Prostate gland (tissue), 2 donors: ENCODE results near the gene MYO5B. TPM values are rescaled to one million over a fixed set of nuclear protein-coding genes. Genes with fewer than 3 reads are reported as not detected.

Experiments used
- DNase-seq: peaks from one replicate; pipeline ENCODE4 v3.0.0-alpha.2; 2019; ENCODE audit warnings: low spot score
- H3K27ac ChIP-seq, 2 donors: fragments of 200-600 bp; sonication (generic); 2 replicates each; pipeline ENCODE4 v1.5.1; 2017 to 2019
- H3K27me3 ChIP-seq: fragments of 200-600 bp; sonication (generic); replicated peaks from 2 replicates; pipeline ENCODE4 v1.5.1; 2019; ENCODE audit not compliant: insufficient read depth
- H3K36me3 ChIP-seq, 2 donors: fragments of 200-600 bp; sonication (generic); 1 replicate in 1 of 2; 2 replicates in 1 of 2; pipeline versions ENCODE4 v1.5.1 to v1.8.1; 2017 to 2019
- H3K4me1 ChIP-seq: fragments of 200-600 bp; sonication (generic); replicated peaks from 2 replicates; pipeline ENCODE4 v1.5.1; 2019
- H3K4me3 ChIP-seq, 2 donors: fragments of 200-600 bp; sonication (generic); 2 replicates each; pipeline ENCODE4 v1.5.1; 2017 to 2019
- H3K9me3 ChIP-seq: fragments of 200-600 bp; sonication (generic); 2 replicates; pipeline ENCODE4 v1.5.1; 2017
- POLR2A ChIP-seq: fragments of 450-650 bp; IDR thresholded peaks from one replicate; pipeline ENCODE4 v1.6.1; 2016; ENCODE audit warnings: antibody characterized with exemption, mild to moderate bottlenecking
- POLR2AphosphoS5 ChIP-seq: sonication (generic); formaldehyde crosslinking; IDR thresholded peaks from one replicate; pipeline ENCODE4 v1.6.1; 2017; ENCODE audit warnings: antibody characterized with exemption
- WGBS: methylation state at CpG from one replicate; pipeline ENCODE4 v1.1.5; 2018; 5-methylcytosine and 5-hydroxymethylcytosine counted together
- intact Hi-C: fragments of 100-400 bp; cut with DNase I; formaldehyde crosslinking; loops from one replicate; pipeline ENCODE4 v1.14.2; 2022
- total RNA-seq, 2 donors: library from RNA; depleted of rRNA; stranded (reverse); fragments of >200 nt; gene quantifications; one replicate each; pipeline ENCODE4 v1.1.0, GENCODE V29; 2016
- TF ChIP-seq, protein P1 (sequence below), 4 experiments: fragments of 200-600 bp in 2 of 4; fragments of 450-650 bp in 2 of 4; sonication (generic) in 2 of 4; IDR thresholded peaks; 1 replicate in 3 of 4; 2 replicates in 1 of 4; pipeline ENCODE4 v1.5.1; 2016 to 2019; ENCODE audit warnings: antibody characterized with exemption in 4 of 4, mild to moderate bottlenecking in 2 of 4, moderate library complexity in 2 of 4

The MYO5B gene
- total RNA-seq, 2 donors from 2014 or later = 28.5 to 31.1 TPM

GRCh38 chr18:49856496-49856895 is 338.5 kb downstream of the MYO5B start:
- no peaks in the 10 kb centered on the region for H3K9me3 ChIP-seq
- peaks cover 2% of the 10 kb centered on the region for H3K4me1 ChIP-seq
- H3K4me3 ChIP-seq = no peak overlapping the region
- DNase-seq = no peak
- no peak overlapping the region for H3K27ac ChIP-seq
- no peaks in the 10 kb centered on the region for H3K36me3 ChIP-seq
- no peak for TF ChIP-seq POLR2AphosphoS5
- TF ChIP-seq, protein P1, sequence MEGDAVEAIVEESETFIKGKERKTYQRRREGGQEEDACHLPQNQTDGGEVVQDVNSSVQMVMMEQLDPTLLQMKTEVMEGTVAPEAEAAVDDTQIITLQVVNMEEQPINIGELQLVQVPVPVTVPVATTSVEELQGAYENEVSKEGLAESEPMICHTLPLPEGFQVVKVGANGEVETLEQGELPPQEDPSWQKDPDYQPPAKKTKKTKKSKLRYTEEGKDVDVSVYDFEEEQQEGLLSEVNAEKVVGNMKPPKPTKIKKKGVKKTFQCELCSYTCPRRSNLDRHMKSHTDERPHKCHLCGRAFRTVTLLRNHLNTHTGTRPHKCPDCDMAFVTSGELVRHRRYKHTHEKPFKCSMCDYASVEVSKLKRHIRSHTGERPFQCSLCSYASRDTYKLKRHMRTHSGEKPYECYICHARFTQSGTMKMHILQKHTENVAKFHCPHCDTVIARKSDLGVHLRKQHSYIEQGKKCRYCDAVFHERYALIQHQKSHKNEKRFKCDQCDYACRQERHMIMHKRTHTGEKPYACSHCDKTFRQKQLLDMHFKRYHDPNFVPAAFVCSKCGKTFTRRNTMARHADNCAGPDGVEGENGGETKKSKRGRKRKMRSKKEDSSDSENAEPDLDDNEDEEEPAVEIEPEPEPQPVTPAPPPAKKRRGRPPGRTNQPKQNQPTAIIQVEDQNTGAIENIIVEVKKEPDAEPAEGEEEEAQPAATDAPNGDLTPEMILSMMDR (IDR thresholded peaks at IDR 0.05) = no peak
- TF ChIP-seq POLR2A = no peak
- intact Hi-C loops = no loop called here
- H3K27me3 ChIP-seq = no peaks in the 10 kb centered on the region
- 95% methylated on average over 6 of the region's 6 CpGs for WGBS

GRCh38 chr18:49855711-49856415 is 339.1 kb downstream of the MYO5B start:
- no peak for DNase-seq
- peaks cover 2% of the 10 kb centered on the region for H3K4me1 ChIP-seq
- intact Hi-C loops = no loop called here
- TF ChIP-seq, protein P1 (IDR thresholded peaks at IDR 0.05) = no peak
- TF ChIP-seq POLR2A = no peak
- no peak for TF ChIP-seq POLR2AphosphoS5
- H3K9me3 ChIP-seq = no peaks in the 10 kb centered on the region
- no peak overlapping the region for H3K27ac ChIP-seq
- H3K4me3 ChIP-seq = no peak overlapping the region
- H3K36me3 ChIP-seq = no peaks in the 10 kb centered on the region
- H3K27me3 ChIP-seq = no peaks in the 10 kb centered on the region
- WGBS = 97% methylated on average over 7 of the region's 7 CpGs

- intact Hi-C loops = no loop called here
Observed at GRCh38 chr18:49854681-49855080, 340.3 kb downstream of the MYO5B start.

GRCh38 chr18:49853436-49853835 is 341.5 kb downstream of the MYO5B start:
- Histone ChIP-seq H3K27me3 (no peaks in the 10 kb centered on the region), H3K27ac (no peak overlapping the region), H3K9me3 (no peaks in the 10 kb centered on the region), H3K4me3 (no peak overlapping the region), H3K4me1 (no peaks in the 10 kb centered on the region), H3K36me3 (no peaks in the 10 kb centered on the region)
- WGBS = 89% methylated on average over 8 of the region's 8 CpGs
- TF ChIP-seq POLR2A (no peak), POLR2AphosphoS5 (no peak)
- TF ChIP-seq, protein P1 (IDR thresholded peaks at IDR 0.05) = no peak
- DNase-seq = no peak
- intact Hi-C loops = no loop called here

More at GRCh38 chr18:49854681-49855080, 340.3 kb downstream of the MYO5B start:
- H3K27me3 ChIP-seq = no peaks in the 10 kb centered on the region
- TF ChIP-seq POLR2A (no peak), POLR2AphosphoS5 (no peak)
- TF ChIP-seq, protein P1 (IDR thresholded peaks at IDR 0.05) = no peak
- H3K36me3 ChIP-seq = no peaks in the 10 kb centered on the region
- WGBS = 94% methylated on average over 3 of the region's 3 CpGs
- no peaks in the 10 kb centered on the region for H3K9me3 ChIP-seq
- peaks cover 2% of the 10 kb centered on the region for H3K4me1 ChIP-seq
- DNase-seq = no peak
- no peak overlapping the region for H3K4me3 ChIP-seq
- H3K27ac ChIP-seq = no peak overlapping the region

DNA sequence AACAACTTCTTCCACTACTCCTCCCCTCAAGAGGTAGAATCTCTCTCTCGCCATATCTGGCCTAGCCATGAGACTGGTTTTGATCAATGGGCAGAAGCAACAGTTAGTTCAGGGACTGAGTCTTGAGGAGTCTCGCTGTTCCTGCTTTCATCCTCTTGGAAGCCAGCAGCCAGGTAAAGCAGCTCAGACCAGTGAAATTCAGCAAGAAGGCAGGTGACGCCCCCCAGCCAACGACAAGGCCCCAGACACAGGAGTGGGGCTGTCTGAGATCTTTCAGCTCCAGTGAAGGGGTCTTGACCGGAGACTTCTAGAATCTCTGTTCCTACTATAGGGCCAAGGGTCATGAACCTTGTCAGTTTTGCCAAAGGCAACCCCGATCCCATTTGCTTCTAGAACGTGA is 341.9 kb downstream of the MYO5B start:
- 89% methylated on average over 7 of the region's 7 CpGs for WGBS
- intact Hi-C loops = no loop called here
- no peaks in the 10 kb centered on the region for H3K27me3 ChIP-seq
- H3K36me3 ChIP-seq = no peaks in the 10 kb centered on the region
- no peak overlapping the region for H3K27ac ChIP-seq
- TF ChIP-seq POLR2A (no peak), POLR2AphosphoS5 (no peak)
- TF ChIP-seq, protein P1 (IDR thresholded peaks at IDR 0.05) = no peak
- H3K4me1 ChIP-seq = no peaks in the 10 kb centered on the region
- H3K4me3 ChIP-seq = no peak overlapping the region
- no peaks in the 10 kb centered on the region for H3K9me3 ChIP-seq
- no peak for DNase-seq
